ENCODE data around the gene FGG.

DNA sequence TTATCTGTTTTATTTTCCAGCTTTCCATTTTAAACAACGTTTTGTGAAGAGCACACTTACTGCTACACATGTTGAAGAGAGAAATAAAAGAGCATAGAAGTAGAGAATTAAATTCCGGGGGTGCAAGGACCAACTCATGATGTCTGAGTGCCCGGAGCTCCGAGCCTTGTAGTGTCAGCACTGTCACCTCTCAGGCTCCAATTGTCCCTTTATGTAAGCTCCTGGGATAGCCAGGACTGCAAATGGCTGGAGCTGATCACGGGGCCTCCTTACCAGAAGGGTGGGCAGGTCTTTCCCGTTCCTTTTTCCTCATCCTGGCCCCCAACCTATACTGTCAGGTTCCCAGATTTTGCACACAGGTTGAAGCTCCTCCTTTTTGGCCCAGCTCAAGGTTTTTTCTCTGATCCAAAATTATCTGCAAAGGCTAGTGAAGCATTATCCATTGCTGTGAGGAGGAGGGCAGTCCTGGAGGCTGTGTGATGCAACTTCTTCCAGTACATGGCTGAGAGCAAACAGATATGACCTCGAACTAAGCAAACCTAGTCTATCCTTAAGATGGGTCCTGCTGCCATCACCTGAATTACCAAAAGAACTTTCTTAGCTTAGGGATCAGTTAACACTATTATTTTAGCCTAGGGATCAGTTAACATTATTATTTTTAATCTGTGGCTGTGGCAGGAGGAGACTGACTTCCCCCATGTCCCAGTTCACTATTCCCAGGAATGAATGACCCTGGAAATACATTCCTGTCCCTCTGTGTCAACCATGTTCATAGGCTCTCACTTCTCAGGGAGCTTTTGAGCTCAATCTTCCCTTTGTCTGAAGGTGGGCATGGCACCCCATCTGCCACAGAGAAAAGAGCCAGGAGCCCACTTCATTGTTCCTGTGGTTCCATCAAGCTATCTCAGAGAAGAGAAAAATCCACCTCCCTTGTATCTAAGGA lies at the start of gene FGG:
- no peak for TF ChIP-seq CTCF (IDR thresholded peaks at IDR 0.05)
- no peak for TF ChIP-seq EP300 (IDR thresholded peaks at IDR 0.05)
- no peak for TF ChIP-seq POLR2AphosphoS5 (IDR thresholded peaks at IDR 0.05)
- TF ChIP-seq POLR2A (IDR thresholded peaks at IDR 0.05; ENCODE audit: low read depth) = no peak
